ENCODE measurements around the gene FNBP1.

- no peak for TF ChIP-seq CTCF (IDR thresholded peaks at IDR 0.05)
- no peak for TF ChIP-seq POLR2A (IDR thresholded peaks at IDR 0.05)
These were observed 63.8 kb downstream of the FNBP1 start for GRCh38 chr9:129979071-129979745.
